Activated CD4-positive, alpha-beta T cell treated with anti-CD3 and anti-CD28 coated beads for 36 hours (primary cell): ENCODE measurements around the gene SEC22A. TPM values are rescaled to one million over a fixed set of nuclear protein-coding genes. Genes with fewer than 3 reads are reported as not detected.

Experiments
- ATAC-seq: fragments of 200-7000 bp; cut with Tn5 transposase; one replicate; pipeline ENCODE4 v1.10.0; 2021; ENCODE audit warnings: mild to moderate bottlenecking, moderate library complexity
- CTCF ChIA-PET: fragments of 350-600 bp; sonication (Branson Sonifier 250); formaldehyde crosslinking; loops from one replicate; lab custom pipeline; 2021; ENCODE audit warnings: antibody characterized with exemption; lab: Charles Lee
- POLR2A ChIA-PET: fragments of 350-600 bp; sonication (Branson Sonifier 250); formaldehyde crosslinking; loops from one replicate; lab custom pipeline; 2021; ENCODE audit warnings: antibody characterized with exemption, inconsistent platforms; lab: Charles Lee
- DNase-seq: peaks from one replicate; pipeline ENCODE4 v3.0.0-alpha.2; 2020
- H3K27ac Mint-ChIP-seq: one replicate; pipeline ENCODE4 v1.8.0; 2021; ENCODE audit warnings: mixed read lengths
- H3K27me3 Mint-ChIP-seq: one replicate; pipeline ENCODE4 v1.8.0; 2021; ENCODE audit warnings: mixed read lengths
- H3K36me3 Mint-ChIP-seq: one replicate; pipeline ENCODE4 v1.8.0; 2021; ENCODE audit warnings: low read depth, mixed read lengths
- H3K4me1 Mint-ChIP-seq: one replicate; pipeline ENCODE4 v1.8.0; 2021; ENCODE audit warnings: mixed read lengths
- H3K4me3 Mint-ChIP-seq: one replicate; pipeline ENCODE4 v1.8.0; 2021; ENCODE audit warnings: mild to moderate bottlenecking, moderate library complexity, mixed read lengths
- H3K9me3 Mint-ChIP-seq: one replicate; pipeline ENCODE4 v1.8.0; 2021; ENCODE audit warnings: low read depth, mixed read lengths
- intact Hi-C, 2 experiments: fragments of 100-400 bp; cut with DNase I in 1 of 2; cut with micrococcal nuclease in 1 of 2; formaldehyde crosslinking; loops; one replicate each; pipeline versions ENCODE4 v1.14.2 to v1.15.1; 2022 to 2024; cut with DNase I, micrococcal nuclease
- total RNA-seq, 2 experiments: library from RNA; stranded (reverse); gene quantifications; one replicate each; pipeline ENCODE4 v1.2.3, GENCODE V29; 2021

Gene SEC22A
- total RNA-seq, 2 experiments from 2014 or later, result 13.2 to 16.3 TPM

DNA sequence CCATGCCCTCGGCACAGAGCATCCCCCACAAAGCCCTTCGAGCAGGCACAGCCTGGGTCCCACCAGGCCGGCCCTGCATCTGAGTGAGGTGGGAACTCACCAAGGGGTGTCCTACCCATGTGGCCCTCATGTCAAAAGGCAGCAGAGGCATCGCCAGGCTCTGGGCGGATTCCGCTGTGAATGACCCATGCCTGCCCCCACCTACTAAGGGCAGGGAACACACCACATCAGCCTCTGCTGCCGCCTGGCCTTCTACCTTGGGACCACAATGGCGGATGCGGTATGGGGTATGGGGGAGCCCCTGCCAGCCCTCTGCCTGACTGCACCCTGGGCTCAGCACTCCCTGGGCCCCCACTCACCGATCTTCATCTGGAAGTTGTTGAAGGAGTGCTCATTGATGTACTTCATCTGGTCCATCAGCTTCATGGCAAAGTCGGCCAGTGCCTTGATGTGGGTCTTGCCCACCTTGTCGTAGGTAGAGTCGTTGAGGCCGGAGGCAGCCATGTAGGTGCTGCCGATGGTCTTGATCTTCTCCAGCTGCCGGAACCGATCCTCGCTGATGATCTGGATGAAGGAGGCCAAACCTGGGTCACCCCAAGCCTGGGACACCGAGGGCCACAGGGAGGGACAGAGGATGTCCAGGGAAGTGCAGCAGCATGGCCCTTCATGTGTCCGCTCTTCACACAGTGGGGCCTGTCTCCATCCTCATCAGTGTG is 87.8 kb downstream of the SEC22A start:
- Mint-ChIP-seq H3K4me1 (no peaks in the 10 kb centered on the region), H3K4me3 (no peak overlapping the region), H3K27me3 (no peaks in the 10 kb centered on the region), H3K27ac (no peak overlapping the region), H3K36me3 (no peaks in the 10 kb centered on the region), H3K9me3 (no peaks in the 10 kb centered on the region)
- no peak for ATAC-seq
- intact Hi-C loops, result no loop called here
- no peak for DNase-seq
- POLR2A ChIA-PET, result no interaction called here
- CTCF ChIA-PET, result interaction anchor here (0.7 kb wide), 1 partner anchor 68 kb away, joined by 3 read pairs; no protein-coding TSS in a partner anchor

DNA sequence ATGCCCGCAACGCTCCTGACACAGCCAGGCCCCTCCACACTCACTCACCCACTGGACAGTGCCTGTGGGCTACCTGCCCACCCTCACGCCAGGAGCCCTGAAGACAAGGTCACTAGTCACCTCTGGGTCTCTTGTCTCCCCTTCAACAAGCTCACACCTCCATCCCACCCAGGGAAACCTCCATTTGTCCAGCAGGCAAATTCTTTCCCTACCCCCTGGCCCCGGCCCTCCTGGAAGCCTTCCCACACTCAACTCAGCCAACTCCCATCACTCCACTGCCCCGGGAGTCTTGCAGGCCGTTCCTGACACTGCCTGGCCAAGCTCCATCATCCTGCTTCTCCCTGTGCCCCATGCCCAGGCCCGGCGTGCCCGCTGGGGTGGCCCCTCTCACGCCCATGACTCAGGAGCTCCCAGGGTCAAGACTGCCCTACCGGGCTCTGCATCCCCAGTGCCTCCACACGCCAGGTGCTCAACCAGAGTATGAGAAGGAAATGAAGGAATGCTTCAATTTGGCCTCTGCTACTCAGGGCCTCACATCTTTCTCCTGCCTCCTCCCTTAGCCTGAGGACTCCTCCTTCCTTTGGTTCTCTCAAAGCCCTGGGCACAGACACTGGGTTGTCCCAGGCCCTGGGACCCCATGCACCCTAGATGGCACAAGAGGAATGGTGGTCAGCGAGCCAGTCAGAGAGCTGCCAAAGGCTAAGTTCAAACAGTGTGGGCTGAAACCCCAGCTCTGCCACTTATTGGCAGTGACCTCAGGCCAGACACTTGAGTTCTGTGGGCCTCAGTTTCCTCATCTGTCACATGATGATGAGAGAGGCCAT is 88.6 kb downstream of the SEC22A start:
- H3K27ac Mint-ChIP-seq, result no peak overlapping the region
- ChIA-PET POLR2A (no interaction called here), CTCF (interaction anchor here (0.7 kb wide), 2 partner anchors 53 to 69 kb away, joined by 3 read pairs; no protein-coding TSS in a partner anchor)
- no peak for ATAC-seq
- H3K36me3 Mint-ChIP-seq, result no peaks in the 10 kb centered on the region
- H3K4me1 Mint-ChIP-seq, result no peaks in the 10 kb centered on the region
- intact Hi-C loops, result no loop called here
- H3K27me3 Mint-ChIP-seq, result no peaks in the 10 kb centered on the region
- H3K9me3 Mint-ChIP-seq, result no peaks in the 10 kb centered on the region
- no peak overlapping the region for H3K4me3 Mint-ChIP-seq
- DNase-seq, result no peak

DNA sequence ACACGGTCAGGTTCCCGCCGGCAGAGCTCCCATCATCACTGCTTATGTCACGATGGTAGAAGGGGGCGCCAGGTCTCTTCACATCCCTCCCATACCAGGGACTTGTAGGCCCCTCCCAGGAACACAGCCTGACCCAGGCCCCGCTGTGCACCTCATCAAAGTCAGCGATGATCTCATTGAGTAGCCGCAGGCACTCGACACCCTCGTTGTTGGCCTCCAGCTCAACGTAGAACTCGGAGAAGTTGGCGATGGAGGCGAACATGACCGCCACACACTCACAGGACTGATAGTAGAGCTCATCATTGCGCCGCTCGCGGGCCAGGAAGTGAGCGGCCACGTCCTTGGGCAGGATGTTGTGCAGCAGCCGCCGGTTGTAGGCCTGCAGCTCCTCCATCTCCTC is 89.2 kb downstream of the SEC22A start:
- Mint-ChIP-seq H3K27ac (no peak overlapping the region), H3K27me3 (no peaks in the 10 kb centered on the region), H3K4me3 (no peak overlapping the region), H3K36me3 (no peaks in the 10 kb centered on the region), H3K4me1 (no peaks in the 10 kb centered on the region), H3K9me3 (no peaks in the 10 kb centered on the region)
- ATAC-seq (no peak), DNase-seq (no peak)
- ChIA-PET POLR2A (no interaction called here), CTCF (interaction anchor here (0.7 kb wide), 1 partner anchor 53 kb away, joined by 3 read pairs; no protein-coding TSS in a partner anchor)
- intact Hi-C loops, result no loop called here

DNA sequence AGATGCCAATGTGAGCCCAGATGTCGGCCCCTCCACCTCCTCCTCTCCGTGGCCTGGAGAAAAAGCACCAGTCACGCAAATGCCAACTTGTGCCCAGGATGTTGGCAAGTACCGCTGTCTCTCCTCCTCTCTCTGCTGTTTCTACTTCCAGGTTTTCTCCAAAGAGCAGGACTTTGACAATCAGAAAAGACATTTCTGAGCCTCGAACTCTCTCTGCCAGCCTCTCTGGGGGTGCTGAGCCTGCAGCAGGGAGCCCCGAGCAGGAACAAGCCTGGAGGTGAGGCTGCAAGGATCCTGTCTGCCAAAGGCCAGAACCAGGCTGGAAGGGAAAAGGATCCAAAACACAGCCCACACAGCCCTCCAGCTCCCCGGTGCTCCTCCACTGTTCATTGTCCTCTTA is 89.7 kb downstream of the SEC22A start:
- intact Hi-C loops, result no loop called here
- ChIA-PET POLR2A (no interaction called here), CTCF (interaction anchor here (0.7 kb wide), 1 partner anchor 52 kb away, joined by 3 read pairs; no protein-coding TSS in a partner anchor)
- H3K27ac Mint-ChIP-seq, result no peak overlapping the region
- ATAC-seq (no peak), DNase-seq (no peak)
- no peak overlapping the region for H3K4me3 Mint-ChIP-seq
- H3K9me3 Mint-ChIP-seq, result no peaks in the 10 kb centered on the region
- no peaks in the 10 kb centered on the region for H3K27me3 Mint-ChIP-seq
- H3K36me3 Mint-ChIP-seq, result no peaks in the 10 kb centered on the region
- H3K4me1 Mint-ChIP-seq, result no peaks in the 10 kb centered on the region

DNA sequence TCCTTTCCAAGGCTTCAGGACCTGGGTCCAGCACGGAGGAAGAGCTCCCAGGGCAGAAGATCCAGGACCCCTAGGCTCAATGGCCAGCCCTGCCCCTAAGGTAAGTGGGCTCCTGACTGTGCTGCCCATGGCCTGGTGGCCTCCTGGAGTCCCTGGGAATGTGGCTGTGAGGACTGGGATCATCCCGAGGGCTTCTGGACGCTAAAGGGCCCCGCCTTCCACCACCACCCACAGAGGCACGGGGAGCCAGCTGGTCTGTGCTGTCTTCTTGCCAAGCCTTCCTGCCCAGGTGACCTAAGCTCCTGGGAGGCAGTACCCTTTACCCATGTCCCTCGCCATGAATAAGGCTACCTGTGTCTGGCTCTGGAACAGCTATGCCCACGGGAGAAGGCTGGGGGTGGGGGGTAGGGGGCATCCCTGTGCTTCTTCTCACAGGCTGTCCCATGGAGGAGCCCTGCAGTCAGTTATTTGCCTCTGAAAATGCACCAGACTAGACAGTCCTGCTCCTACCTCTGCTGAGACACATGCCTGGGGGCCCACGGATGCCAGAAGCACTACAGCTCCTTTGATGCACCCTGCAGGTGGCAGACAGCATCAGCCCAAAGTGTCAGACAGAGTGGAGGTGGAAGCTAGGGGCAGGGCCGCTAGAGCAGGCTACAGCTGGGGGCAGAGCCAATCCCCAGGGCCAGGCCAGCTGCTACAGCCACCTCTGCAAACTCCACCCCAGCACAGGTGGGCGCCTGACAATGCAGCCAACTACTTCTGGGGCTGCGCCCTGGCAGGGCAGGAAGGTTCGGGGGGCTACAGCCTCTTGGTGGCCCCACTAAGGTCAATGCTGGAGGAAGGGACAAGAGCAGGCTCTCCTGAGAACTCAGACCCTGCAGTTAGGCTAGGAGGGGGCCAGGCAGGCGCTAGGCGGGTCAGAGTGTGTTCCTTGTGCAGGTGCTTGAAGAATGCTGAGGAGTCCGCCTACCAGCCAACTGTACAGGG is 90.9 kb downstream of the SEC22A start:
- POLR2A ChIA-PET, result no interaction called here
- intact Hi-C loops, result no loop called here
- Mint-ChIP-seq H3K4me1 (no peaks in the 10 kb centered on the region), H3K4me3 (no peak overlapping the region), H3K27me3 (no peaks in the 10 kb centered on the region), H3K27ac (no peak overlapping the region), H3K9me3 (no peaks in the 10 kb centered on the region), H3K36me3 (no peaks in the 10 kb centered on the region)
- DNase-seq, result no peak
- CTCF ChIA-PET, result no interaction called here
- no peak for ATAC-seq

DNA sequence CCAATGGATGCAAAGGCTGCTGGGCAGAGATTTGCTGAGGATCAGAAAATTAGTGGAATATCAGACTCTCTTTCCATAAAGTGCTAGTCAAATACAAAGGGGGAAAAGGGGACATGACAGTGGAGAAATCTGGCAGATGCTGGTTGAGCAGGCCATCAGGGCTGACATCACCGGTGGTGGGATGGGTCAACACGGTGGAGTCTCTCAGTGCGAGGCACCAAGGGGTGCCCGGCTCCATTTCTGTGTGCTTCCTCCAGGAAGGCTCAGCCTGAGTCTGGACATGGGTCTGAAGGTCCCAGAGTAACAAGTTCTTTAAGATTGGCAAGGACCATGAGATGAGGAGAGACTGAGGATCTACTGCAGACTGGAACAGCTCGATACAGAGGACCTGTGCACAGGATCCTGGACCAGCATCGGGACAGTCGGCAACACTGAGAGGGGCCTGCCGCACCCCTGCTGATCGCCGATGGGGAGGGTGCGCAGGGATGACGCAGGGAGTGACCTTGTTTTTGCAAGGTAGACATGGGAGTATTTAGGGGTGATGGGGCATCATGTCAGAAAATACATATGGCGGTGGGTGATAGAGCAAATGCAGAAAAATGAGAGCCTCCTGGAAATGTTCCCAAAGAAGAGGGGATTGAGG is 92.7 kb downstream of the SEC22A start:
- H3K27ac Mint-ChIP-seq, result no peak overlapping the region
- H3K27me3 Mint-ChIP-seq, result no peaks in the 10 kb centered on the region
- no peaks in the 10 kb centered on the region for H3K4me1 Mint-ChIP-seq
- no peaks in the 10 kb centered on the region for H3K9me3 Mint-ChIP-seq
- no peaks in the 10 kb centered on the region for H3K36me3 Mint-ChIP-seq
- intact Hi-C loops, result no loop called here
- no peak overlapping the region for H3K4me3 Mint-ChIP-seq
- ChIA-PET CTCF (no interaction called here), POLR2A (no interaction called here)
- DNase-seq (no peak), ATAC-seq (no peak)

DNA sequence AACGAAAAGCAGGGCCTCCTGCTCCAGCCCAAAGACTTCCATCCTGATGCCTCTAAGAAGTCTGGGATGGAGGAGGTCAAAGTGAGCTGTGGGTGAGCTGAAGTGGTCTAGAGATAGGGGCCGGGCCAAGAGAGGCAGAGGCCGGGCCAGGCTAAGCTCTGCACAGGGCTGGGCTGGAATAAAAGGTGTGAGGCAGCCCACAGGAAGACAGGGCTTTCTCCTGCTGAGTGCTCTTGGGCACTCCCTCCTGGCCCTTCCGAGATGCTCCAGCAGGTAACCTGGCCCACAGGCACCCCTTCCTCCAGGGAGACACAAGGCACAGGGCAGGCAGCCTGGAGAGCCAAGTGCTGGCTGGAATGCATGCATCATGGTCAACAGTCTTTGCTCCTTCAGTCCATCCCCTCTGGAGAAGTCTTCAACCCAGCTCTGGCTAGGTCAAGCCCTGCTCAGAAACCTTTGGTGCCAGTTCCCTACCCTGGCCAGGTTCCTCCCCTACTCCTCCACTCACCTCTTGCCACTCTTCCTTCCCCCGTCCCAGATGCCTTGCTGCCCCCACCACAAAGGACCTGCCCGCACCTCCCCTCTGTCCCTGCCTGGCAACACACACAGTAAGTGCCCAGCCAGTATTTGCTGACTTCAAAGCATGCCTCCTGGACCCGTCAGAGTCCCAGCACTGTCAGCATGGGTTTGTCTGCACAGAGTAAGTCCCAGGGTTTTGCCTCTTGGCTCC is 93.6 kb downstream of the SEC22A start:
- intact Hi-C loops, result no loop called here
- H3K27me3 Mint-ChIP-seq, result no peaks in the 10 kb centered on the region
- CTCF ChIA-PET, result no interaction called here
- ATAC-seq (no peak), DNase-seq (no peak)
- POLR2A ChIA-PET, result no interaction called here
- H3K4me3 Mint-ChIP-seq, result no peak overlapping the region
- no peak overlapping the region for H3K27ac Mint-ChIP-seq
- H3K4me1 Mint-ChIP-seq, result no peaks in the 10 kb centered on the region
- H3K36me3 Mint-ChIP-seq, result no peaks in the 10 kb centered on the region
- no peaks in the 10 kb centered on the region for H3K9me3 Mint-ChIP-seq

DNA sequence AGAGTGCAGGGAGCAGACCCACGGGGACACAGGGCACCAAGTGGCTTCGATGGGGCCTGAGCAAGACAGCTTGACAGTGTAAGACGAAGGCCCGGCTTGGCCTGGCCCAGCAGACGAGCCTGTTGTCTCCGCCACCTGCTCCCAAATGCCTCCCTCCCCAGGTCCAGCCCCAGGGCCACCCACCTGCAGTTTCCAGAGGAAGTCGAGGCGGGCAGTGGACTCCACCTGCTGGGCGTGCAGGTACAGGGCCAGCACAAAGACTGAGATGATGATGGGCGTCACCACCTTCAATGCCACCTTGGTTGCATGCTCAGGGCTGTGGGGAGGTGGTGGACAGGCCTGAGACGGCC is 94.1 kb downstream of the SEC22A start:
- H3K27me3 Mint-ChIP-seq, result no peaks in the 10 kb centered on the region
- H3K4me1 Mint-ChIP-seq, result no peaks in the 10 kb centered on the region
- no peak overlapping the region for H3K27ac Mint-ChIP-seq
- H3K36me3 Mint-ChIP-seq, result no peaks in the 10 kb centered on the region
- ChIA-PET CTCF (no interaction called here), POLR2A (no interaction called here)
- ATAC-seq (no peak), DNase-seq (no peak)
- H3K4me3 Mint-ChIP-seq, result no peak overlapping the region
- intact Hi-C loops, result no loop called here
- H3K9me3 Mint-ChIP-seq, result no peaks in the 10 kb centered on the region

DNA sequence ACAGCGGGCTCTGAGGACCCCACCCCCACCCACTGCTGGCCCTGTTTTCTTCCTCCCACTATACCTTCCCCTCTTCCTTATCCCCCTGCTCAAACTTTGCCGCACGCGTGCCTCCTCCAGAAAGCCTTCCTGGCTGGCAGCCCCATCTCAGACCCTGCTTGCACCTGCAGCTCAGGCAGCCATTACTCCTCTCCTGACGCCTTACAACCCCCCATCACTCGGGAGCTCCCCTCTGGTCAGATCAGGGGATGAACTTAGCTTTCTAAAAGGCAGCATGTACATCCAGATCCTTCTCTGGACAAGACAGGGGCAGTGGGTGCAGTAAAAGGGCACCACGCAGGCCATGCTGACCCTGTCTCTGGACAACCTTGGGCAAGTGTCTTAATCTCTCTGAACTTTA is 94.5 kb downstream of the SEC22A start:
- POLR2A ChIA-PET, result no interaction called here

DNA sequence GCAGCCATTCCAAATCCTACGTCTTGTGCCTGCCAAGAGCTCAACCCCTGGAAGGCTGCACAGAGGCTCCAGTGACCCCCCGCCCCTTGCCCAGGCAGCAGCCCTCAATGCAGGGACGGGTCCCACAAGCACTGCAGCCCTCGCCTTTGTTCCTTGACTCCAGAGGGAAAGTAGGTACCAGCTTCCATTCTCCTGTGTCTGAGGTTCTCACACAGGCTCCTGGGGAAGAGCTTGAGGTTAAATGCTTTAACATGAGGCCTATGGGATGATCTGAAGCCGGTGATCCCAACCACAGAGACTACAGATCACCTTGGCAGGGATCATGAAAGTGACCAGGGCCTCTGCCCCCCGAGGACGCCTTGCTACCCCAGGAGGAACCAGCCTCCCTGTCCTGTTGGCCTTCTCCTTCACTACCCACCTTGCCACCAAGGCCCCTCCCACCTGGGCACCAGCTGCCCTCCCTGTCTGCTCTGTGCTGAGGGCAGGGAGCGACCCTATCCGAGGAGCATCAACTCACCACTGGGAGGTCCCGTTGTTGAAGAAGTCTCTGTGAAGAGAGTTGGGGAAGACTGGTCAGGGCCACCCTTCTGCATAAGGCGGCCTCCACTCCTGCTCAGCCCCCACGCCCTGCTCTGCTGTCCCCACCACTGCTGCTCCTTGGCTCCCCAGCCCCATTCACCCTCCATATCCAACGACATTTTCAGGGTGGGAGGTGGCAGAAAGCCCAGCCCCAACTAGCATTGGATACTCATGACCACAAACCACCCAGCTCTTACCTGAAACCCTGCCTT is 95.3 kb downstream of the SEC22A start:
- Mint-ChIP-seq H3K27ac (no peak overlapping the region), H3K9me3 (no peaks in the 10 kb centered on the region), H3K4me3 (no peak overlapping the region), H3K4me1 (no peaks in the 10 kb centered on the region), H3K27me3 (no peaks in the 10 kb centered on the region), H3K36me3 (no peaks in the 10 kb centered on the region)
- intact Hi-C loops, result no loop called here
- CTCF ChIA-PET, result interaction anchor here (0.9 kb wide), 1 partner anchor 263 kb away, joined by 4 read pairs; no protein-coding TSS in a partner anchor
- POLR2A ChIA-PET, result no interaction called here
- DNase-seq, result no peak
- no peak for ATAC-seq

More for the DNA sequence above, 94.5 kb downstream of the SEC22A start:
- no peaks in the 10 kb centered on the region for H3K36me3 Mint-ChIP-seq
- no peaks in the 10 kb centered on the region for H3K9me3 Mint-ChIP-seq
- no peak for ATAC-seq
- DNase-seq, result no peak
- H3K4me1 Mint-ChIP-seq, result no peaks in the 10 kb centered on the region
- CTCF ChIA-PET, result no interaction called here
- intact Hi-C loops, result no loop called here
- no peak overlapping the region for H3K27ac Mint-ChIP-seq
- no peaks in the 10 kb centered on the region for H3K27me3 Mint-ChIP-seq
- no peak overlapping the region for H3K4me3 Mint-ChIP-seq
